Fibroblast of lung (primary cell): ENCODE results near the gene CDHR2. TPM values are rescaled to one million over a fixed set of nuclear protein-coding genes. Genes with fewer than 3 reads are reported as not detected.
"Not testable (repeated sequence)": the region's sequence is repeated elsewhere in the genome, so short reads cannot be mapped to it uniquely, and the experiment has no call there.

Source experiments
- DNase-seq, 2 donors: peaks; one replicate each; pipeline versions ENCODE4 v3.0.0 to v3.0.0-alpha.2; 2010; ENCODE audit warnings: low read depth in 2 of 2
- H2AFZ ChIP-seq: 2 replicates; pipeline ENCODE4 v1.5.1; 2012; ENCODE audit warnings: low read length, control low read depth, inconsistent platforms
- H3K27ac ChIP-seq: 2 replicates; pipeline ENCODE4 v1.5.1; 2011; ENCODE audit warnings: low read length, control low read depth; ENCODE audit not compliant: insufficient read depth
- H3K27me3 ChIP-seq: 2 replicates; pipeline ENCODE4 v1.5.1; 2011; ENCODE audit warnings: mild to moderate bottlenecking, low read length; ENCODE audit not compliant: control insufficient read depth, insufficient read depth
- H3K36me3 ChIP-seq: 2 replicates; pipeline ENCODE4 v1.5.1; 2011; ENCODE audit warnings: low read length; ENCODE audit not compliant: control insufficient read depth, insufficient read depth
- H3K4me1 ChIP-seq: 2 replicates; pipeline ENCODE4 v1.5.1; 2011; ENCODE audit warnings: low read length; ENCODE audit not compliant: control insufficient read depth, insufficient read depth; ENCODE audit errors: extremely low read depth
- H3K4me2 ChIP-seq: 2 replicates; pipeline ENCODE4 v1.5.1; 2011; ENCODE audit warnings: low read length, control low read depth; ENCODE audit not compliant: insufficient read depth; ENCODE audit errors: extremely low read depth
- H3K4me3 ChIP-seq, 4 experiments: fragments of 200-600 bp in 1 of 4; sonication (generic) in 1 of 4; replicated peaks in 1 of 4; 2 replicates each; pipeline ENCODE4 v1.5.1; 2011 to 2016; ENCODE audit warnings: low read length in 4 of 4, low read depth in 3 of 4, mild to moderate bottlenecking in 3 of 4, control low read depth in 2 of 4, inconsistent platforms in 1 of 4, mixed read lengths in 1 of 4; ENCODE audit not compliant: insufficient read depth in 1 of 4; ENCODE audit errors: control extremely low read depth in 1 of 4
- H3K79me2 ChIP-seq: 2 replicates; pipeline ENCODE4 v1.5.1; 2012; ENCODE audit warnings: mild to moderate bottlenecking, low read length, inconsistent platforms; ENCODE audit not compliant: control insufficient read depth, insufficient read depth
- H3K9ac ChIP-seq: 2 replicates; pipeline ENCODE4 v1.5.1; 2011; ENCODE audit warnings: mild to moderate bottlenecking, low read length, control low read depth; ENCODE audit not compliant: insufficient read depth
- H3K9me3 ChIP-seq: 2 replicates; pipeline ENCODE4 v1.5.1; 2012; ENCODE audit warnings: low read depth, low read length; ENCODE audit not compliant: control insufficient read depth, insufficient read depth
- H4K20me1 ChIP-seq: 2 replicates; pipeline ENCODE4 v1.5.1; 2011; ENCODE audit warnings: low read length; ENCODE audit not compliant: control insufficient read depth, insufficient read depth; ENCODE audit errors: extremely low read depth
- EZH2 ChIP-seq: IDR thresholded peaks from 2 replicates; pipeline ENCODE4 v1.5.1; 2012; ENCODE audit warnings: low read length, control low read depth, mild to moderate bottlenecking; ENCODE audit errors: missing control alignments
- polyA plus RNA-seq, 2 donors: library from polyadenylated mRNA; depleted of rRNA in 1 of 2; stranded (reverse) in 1 of 2; unstranded in 1 of 2; fragments of >200 nt; gene quantifications; 2 replicates each; pipeline ENCODE4 v1.2.1, GENCODE V29; 2011 to 2012; ENCODE audit warnings: missing spikeins in 1 of 2
- total RNA-seq: library from RNA; depleted of rRNA; stranded (reverse); fragments of >200 nt; gene quantifications from 2 replicates; pipeline ENCODE4 v1.2.1, GENCODE V29; 2014
- TF ChIP-seq, protein P1 (sequence below), 2 donors: IDR thresholded peaks in 1 of 2; conservative IDR thresholded peaks in 1 of 2; 1 replicate in 1 of 2; 2 replicates in 1 of 2; pipeline ENCODE4 v1.5.1; 2011 to 2012; ENCODE audit warnings: low read length in 2 of 2, control low read depth in 1 of 2, inconsistent platforms in 1 of 2, low read depth in 1 of 2, mild to moderate bottlenecking in 1 of 2

CDHR2 gene
- total and polyA plus RNA-seq, 2 donors (not counting 1 experiment from before 2014, with no cell fraction given) = under 0.01 TPM; not detected in 1

DNA sequence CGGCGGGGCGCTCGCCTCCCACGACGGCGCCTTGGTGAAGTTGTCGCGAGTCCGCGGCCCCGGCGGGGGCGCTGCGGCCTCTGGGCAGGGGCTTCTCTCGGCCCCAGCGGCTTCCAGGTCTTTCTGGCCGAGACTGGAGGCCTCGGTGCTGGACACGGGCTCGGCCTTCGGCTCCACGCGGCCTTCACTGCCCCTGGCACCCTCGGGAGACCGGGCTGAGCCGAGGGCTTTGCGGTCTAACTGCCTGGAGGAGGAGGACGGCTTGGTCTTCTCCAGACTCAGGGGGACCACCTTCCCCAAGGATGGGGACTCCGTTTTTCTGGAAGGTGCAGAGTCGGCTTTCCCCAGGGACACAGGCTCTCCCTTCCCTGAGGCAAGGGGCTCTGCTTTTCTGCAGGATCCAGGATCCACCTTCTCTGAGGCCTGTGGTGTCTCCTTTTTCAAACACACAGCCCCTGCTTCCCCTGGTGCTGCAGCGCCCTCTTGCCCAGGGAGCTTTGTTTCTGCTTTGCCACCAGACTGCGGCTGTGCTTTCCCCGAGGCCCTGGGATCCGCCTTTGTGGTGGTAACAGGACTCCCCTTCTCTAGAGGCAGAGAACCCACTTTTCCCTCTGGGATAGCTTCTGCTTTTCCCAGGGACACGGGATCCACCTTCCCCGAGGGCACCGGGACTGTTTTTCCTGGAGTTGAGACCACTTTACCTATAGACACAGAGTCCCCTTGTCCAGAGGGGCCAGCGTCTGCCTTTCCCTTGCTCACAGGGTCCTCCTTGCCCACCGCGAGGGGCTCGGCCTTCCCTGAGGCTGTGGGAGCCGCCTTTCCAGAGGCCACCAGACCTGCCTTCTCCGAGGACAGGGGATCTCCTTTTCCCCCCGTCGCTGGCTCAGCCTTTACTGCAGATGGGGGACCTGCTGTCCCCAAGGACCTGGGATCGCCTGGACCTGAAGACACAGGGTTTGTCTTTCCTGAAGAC is 48.6 kb downstream of the CDHR2 start:
- no peak for DNase-seq
- Histone ChIP-seq H3K27me3 (no peaks in the 10 kb centered on the region), H2AFZ (no peak overlapping the region)

DNA sequence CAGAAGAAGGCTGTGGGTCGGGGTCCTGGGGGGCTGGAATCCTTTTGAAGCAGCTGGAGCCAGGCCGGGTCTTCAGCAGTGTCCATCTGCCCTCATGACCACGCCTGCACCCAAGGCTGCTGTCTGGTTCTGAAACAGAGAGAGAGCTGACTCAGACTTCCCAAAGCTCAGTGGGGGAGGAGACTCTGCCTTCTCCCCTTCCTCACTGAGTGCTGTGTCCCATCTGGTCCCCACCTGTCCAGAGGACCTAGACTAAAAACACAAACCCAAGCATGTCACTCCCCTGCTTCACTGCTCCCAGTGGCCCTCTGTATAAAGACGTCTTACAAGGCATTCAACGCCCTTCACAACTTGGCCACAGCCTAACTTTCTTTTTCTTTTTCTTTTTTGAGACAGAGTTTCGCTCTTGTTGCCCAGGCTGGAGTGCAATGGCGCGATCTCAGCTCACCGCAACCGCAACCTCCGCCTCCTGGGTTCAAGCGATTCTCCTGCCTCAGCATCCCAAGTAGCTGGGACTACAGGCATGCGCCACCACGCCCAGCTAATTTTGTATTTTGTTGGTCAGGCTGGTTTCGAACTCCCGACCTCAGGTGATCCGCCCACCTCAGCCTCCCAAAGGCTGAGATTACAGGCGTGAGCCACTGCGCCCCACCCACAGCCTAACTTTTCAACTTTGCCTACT is 50.7 kb downstream of the CDHR2 start:
- not testable (repeated sequence) for H3K4me3 ChIP-seq, H3K9ac ChIP-seq, H3K4me1 ChIP-seq, H3K9me3 ChIP-seq, H3K27ac ChIP-seq, H3K4me2 ChIP-seq, H3K36me3 ChIP-seq, H4K20me1 ChIP-seq, H3K79me2 ChIP-seq, H3K27me3 ChIP-seq, H2AFZ ChIP-seq
- DNase-seq = peak in 1 of 2 donors; percentile 19

More for the DNA sequence above, 48.6 kb downstream of the CDHR2 start:
- Histone ChIP-seq H3K9me3 (no peaks in the 10 kb centered on the region), H4K20me1 (no peaks in the 10 kb centered on the region), H3K4me1 (no peaks in the 10 kb centered on the region), H3K4me2 (no peak overlapping the region), H3K36me3 (peaks cover 1% of the 10 kb centered on the region), H3K79me2 (no peaks in the 10 kb centered on the region), H3K9ac (no peak overlapping the region), H3K27ac (no peak overlapping the region), H3K4me3 (no peak overlapping the region)
- TF ChIP-seq, protein P1, sequence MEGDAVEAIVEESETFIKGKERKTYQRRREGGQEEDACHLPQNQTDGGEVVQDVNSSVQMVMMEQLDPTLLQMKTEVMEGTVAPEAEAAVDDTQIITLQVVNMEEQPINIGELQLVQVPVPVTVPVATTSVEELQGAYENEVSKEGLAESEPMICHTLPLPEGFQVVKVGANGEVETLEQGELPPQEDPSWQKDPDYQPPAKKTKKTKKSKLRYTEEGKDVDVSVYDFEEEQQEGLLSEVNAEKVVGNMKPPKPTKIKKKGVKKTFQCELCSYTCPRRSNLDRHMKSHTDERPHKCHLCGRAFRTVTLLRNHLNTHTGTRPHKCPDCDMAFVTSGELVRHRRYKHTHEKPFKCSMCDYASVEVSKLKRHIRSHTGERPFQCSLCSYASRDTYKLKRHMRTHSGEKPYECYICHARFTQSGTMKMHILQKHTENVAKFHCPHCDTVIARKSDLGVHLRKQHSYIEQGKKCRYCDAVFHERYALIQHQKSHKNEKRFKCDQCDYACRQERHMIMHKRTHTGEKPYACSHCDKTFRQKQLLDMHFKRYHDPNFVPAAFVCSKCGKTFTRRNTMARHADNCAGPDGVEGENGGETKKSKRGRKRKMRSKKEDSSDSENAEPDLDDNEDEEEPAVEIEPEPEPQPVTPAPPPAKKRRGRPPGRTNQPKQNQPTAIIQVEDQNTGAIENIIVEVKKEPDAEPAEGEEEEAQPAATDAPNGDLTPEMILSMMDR (conservative IDR thresholded peaks at IDR 0.05 in 1 of 2, IDR thresholded peaks at IDR 0.05 in 1 of 2; ENCODE audit: low read depth in 1 of 2, low read length in 2 of 2) = no peak
- no peak for TF ChIP-seq EZH2

DNA sequence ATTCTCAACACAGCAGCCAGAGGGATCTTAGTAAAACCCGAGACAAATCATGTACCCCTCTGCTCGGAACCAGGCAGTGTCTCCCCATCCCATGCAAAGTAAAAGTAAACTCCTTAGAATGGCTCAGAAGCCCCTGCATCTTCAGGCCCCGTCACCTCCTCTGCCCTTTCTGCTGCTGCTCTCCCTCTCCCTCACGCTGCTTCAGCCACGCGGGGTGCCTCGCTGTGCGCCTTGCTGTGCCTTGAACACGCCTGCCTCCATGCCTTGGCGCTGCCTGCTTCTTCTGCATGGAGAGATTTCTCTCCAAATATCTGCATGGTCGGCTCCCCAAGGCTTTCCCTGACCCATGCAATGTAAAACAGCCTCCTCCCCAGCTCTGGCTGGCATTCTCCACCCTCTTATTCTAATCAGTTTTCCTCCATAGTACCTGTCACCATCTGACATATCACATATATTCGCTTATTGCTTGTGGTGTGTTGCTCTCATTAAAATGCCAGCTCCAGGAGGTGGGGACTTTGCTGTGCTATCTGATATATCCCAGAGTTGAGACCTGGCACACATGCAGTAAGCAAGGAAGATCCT is 52.9 kb downstream of the CDHR2 start:
- Histone ChIP-seq H3K4me2 (no peak overlapping the region), H3K27ac (no peak overlapping the region), H3K9ac (no peak overlapping the region), H4K20me1 (no peaks in the 10 kb centered on the region), H3K4me3 (no peak overlapping the region), H3K4me1 (no peaks in the 10 kb centered on the region), H3K36me3 (peaks cover 1% of the 10 kb centered on the region), H3K9me3 (no peaks in the 10 kb centered on the region), H3K79me2 (no peaks in the 10 kb centered on the region), H3K27me3 (no peaks in the 10 kb centered on the region), H2AFZ (no peak overlapping the region)
- TF ChIP-seq, protein P1 (conservative IDR thresholded peaks at IDR 0.05 in 1 of 2, IDR thresholded peaks at IDR 0.05 in 1 of 2; ENCODE audit: low read depth in 1 of 2, low read length in 2 of 2) = no peak
- no peak for TF ChIP-seq EZH2
- no peak for DNase-seq
